GM11168 (cell line): ENCODE results near the gene METTL26.

Experiments used
- in situ Hi-C: fragments of 300-500 bp; cut with MboI; formaldehyde crosslinking; loops from one replicate; pipeline ENCODE4 v1.12.0; 2022; ENCODE audit warnings: low sequenced_read_pairs; ENCODE audit not compliant: unreplicated experiment

Gene METTL26

GRCh38 chr16:641326-642188 lies 5.5 kb upstream of the METTL26 start, which contains the start of gene MCRIP2:
Gene MCRIP2 (plus strand): TSS chr16:641828. CDS start chr16:641992, 164 bp downstream.
- in situ Hi-C loops = no loop called here

- in situ Hi-C loops = no loop called here
Measured at GRCh38 chr16:640614-641013, 4.5 kb upstream of the METTL26 start.

GRCh38 chr16:638836-639235 lies 2.7 kb upstream of the METTL26 start:
- in situ Hi-C loops = no loop called here

GRCh38 chr16:638034-638543 lies 2.0 kb upstream of the METTL26 start:
- in situ Hi-C loops = no loop called here

- in situ Hi-C loops = no loop called here
Measured at GRCh38 chr16:637081-638018, 1.2 kb upstream of the METTL26 start.

GRCh38 chr16:635573-636205 lies 416 bp downstream of the METTL26 start:
- in situ Hi-C loops = no loop called here

GRCh38 chr16:634996-635395 lies 1.1 kb downstream of the METTL26 start:
- in situ Hi-C loops = no loop called here

GRCh38 chr16:634051-634670 lies 1.9 kb downstream of the METTL26 start:
- in situ Hi-C loops = no loop called here

GRCh38 chr16:633336-634050 lies 2.6 kb downstream of the METTL26 start:
- in situ Hi-C loops = no loop called here

- in situ Hi-C loops = no loop called here
Measured at GRCh38 chr16:632486-633335, 3.4 kb downstream of the METTL26 start.

GRCh38 chr16:631808-632358 lies 4.2 kb downstream of the METTL26 start:
- in situ Hi-C loops = no loop called here

- in situ Hi-C loops = no loop called here
Measured at GRCh38 chr16:630815-631405, 5.2 kb downstream of the METTL26 start, which contains the start of gene WFIKKN1. Gene WFIKKN1 (plus strand): TSS chr16:630985. CDS start chr16:631254, 269 bp downstream.

- in situ Hi-C loops = no loop called here
Measured at GRCh38 chr16:630249-630814, 5.8 kb downstream of the METTL26 start.

GRCh38 chr16:629833-630248 lies 6.3 kb downstream of the METTL26 start:
- in situ Hi-C loops = no loop called here

- in situ Hi-C loops = no loop called here
Measured at GRCh38 chr16:629185-629832, 6.8 kb downstream of the METTL26 start.

- in situ Hi-C loops = no loop called here
Measured at GRCh38 chr16:628321-629061, 7.6 kb downstream of the METTL26 start.
